ENCODE data around the gene RPS4Y1.

DNA sequence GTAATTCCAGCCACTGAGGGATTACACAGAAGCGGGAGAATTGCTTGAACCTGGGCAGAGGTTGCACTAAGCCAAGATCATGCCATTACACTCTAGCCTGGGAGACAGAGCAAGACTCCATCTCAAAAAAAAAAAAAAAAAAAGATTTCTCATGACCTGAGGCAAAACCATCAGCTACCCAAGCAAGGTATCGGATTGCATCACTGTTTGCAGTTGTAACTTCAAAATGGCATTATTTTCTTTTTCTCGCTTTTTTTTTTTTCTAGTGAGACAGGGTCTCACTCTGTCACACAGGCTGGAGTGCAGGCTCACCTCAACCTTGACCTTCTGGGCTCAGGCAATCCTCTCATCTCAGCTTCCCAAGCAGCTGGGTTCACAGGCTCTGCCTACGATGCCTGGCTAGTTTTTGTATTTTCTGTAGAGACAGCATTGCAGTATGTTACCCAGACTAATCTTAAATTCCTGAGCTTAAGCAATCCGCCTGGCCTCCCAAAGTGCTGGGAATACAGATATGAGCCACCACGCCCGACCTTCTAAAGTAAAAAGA, 44.4 kb upstream of the RPS4Y1 start:
- TF ChIP-seq, protein P1, sequence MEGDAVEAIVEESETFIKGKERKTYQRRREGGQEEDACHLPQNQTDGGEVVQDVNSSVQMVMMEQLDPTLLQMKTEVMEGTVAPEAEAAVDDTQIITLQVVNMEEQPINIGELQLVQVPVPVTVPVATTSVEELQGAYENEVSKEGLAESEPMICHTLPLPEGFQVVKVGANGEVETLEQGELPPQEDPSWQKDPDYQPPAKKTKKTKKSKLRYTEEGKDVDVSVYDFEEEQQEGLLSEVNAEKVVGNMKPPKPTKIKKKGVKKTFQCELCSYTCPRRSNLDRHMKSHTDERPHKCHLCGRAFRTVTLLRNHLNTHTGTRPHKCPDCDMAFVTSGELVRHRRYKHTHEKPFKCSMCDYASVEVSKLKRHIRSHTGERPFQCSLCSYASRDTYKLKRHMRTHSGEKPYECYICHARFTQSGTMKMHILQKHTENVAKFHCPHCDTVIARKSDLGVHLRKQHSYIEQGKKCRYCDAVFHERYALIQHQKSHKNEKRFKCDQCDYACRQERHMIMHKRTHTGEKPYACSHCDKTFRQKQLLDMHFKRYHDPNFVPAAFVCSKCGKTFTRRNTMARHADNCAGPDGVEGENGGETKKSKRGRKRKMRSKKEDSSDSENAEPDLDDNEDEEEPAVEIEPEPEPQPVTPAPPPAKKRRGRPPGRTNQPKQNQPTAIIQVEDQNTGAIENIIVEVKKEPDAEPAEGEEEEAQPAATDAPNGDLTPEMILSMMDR (IDR thresholded peaks at IDR 0.05) = no peak
- no peak for TF ChIP-seq POLR2AphosphoS5 (IDR thresholded peaks at IDR 0.05)

Measured in prostate gland (tissue), 2 donors.